Left hindlimb (tissue), 1 donor: ENCODE data around the gene KIF2C.
"Not testable (repeated sequence)": the region's sequence is repeated elsewhere in the genome, so short reads cannot be mapped to it uniquely, and the experiment has no call there.

Source experiments
- DNase-seq: peaks from one replicate; pipeline ENCODE4 v3.0.0-alpha.2; 2018

KIF2C gene

GRCh38 chr1:44720281-44720680 lies 19.4 kb upstream of the KIF2C start:
- DNase-seq: no peak

GRCh38 chr1:44721485-44722361 lies 17.9 kb upstream of the KIF2C start:
- DNase-seq: no peak

GRCh38 chr1:44723064-44723463 lies 16.6 kb upstream of the KIF2C start:
- no peak for DNase-seq

- DNase-seq: no peak
These were observed 15.9 kb upstream of the KIF2C start for GRCh38 chr1:44723496-44724295.

GRCh38 chr1:44724296-44724954 lies 15.2 kb upstream of the KIF2C start:
- DNase-seq: no peak

- DNase-seq: no peak
These were observed 14.5 kb upstream of the KIF2C start for GRCh38 chr1:44724955-44725698.

- DNase-seq: peak; percentile 92
These were observed 8.7 kb upstream of the KIF2C start, which contains the start of gene RNU5D-1 for GRCh38 chr1:44730741-44731512. RNU5D-1 (minus strand) TSS chr1:44731170.

GRCh38 chr1:44733365-44733764 lies 6.3 kb upstream of the KIF2C start:
- no peak for DNase-seq

GRCh38 chr1:44733784-44734183 lies 5.9 kb upstream of the KIF2C start:
- no peak for DNase-seq

- no peak for DNase-seq
These were observed 3.6 kb upstream of the KIF2C start for GRCh38 chr1:44735992-44736391.

- DNase-seq: not testable (repeated sequence)
These were observed 707 bp upstream of the KIF2C start for GRCh38 chr1:44738953-44739306.

GRCh38 chr1:44740179-44740617 lies 561 bp downstream of the KIF2C start:
- DNase-seq: no peak

GRCh38 chr1:44743211-44743610 lies 3.6 kb downstream of the KIF2C start:
- no peak for DNase-seq

- DNase-seq: no peak
These were observed 8.2 kb downstream of the KIF2C start for GRCh38 chr1:44747878-44748277.

- DNase-seq: no peak
These were observed 17.8 kb downstream of the KIF2C start for GRCh38 chr1:44757420-44757819.

GRCh38 chr1:44759077-44759476 lies 19.4 kb downstream of the KIF2C start:
- DNase-seq: no peak

- no peak for DNase-seq
These were observed 21.2 kb downstream of the KIF2C start for GRCh38 chr1:44760876-44761275.

- not testable (repeated sequence) for DNase-seq
These were observed 26.8 kb downstream of the KIF2C start for GRCh38 chr1:44766421-44766820.

- DNase-seq: peak; percentile 95
These were observed 35.7 kb downstream of the KIF2C start, which contains the start of gene RPS8 for GRCh38 chr1:44775078-44775929. RPS8 (plus strand) TSS chr1:44775540; CDS start chr1:44775597, 57 bp downstream.

GRCh38 chr1:44775930-44776729 lies 36.5 kb downstream of the KIF2C start:
- DNase-seq: no peak
